GM12878 (cell line): ENCODE results near the gene XPO5. TPM values are rescaled to one million over a fixed set of nuclear protein-coding genes. Genes with fewer than 3 reads are reported as not detected.

Experiments used
- BHLHE40 ChIP-seq, 2 experiments: fragments of 450-650 bp in 1 of 2; IDR thresholded peaks; 2 replicates each; pipeline ENCODE4 v1.6.1; 2011 to 2017; ENCODE audit warnings: low read depth in 2 of 2, borderline replicate concordance in 1 of 2, improper control_type of control experiment in 1 of 2, low read length in 1 of 2, mild to moderate bottlenecking in 1 of 2
- FOXM1 ChIP-seq: IDR thresholded peaks from 2 replicates; pipeline ENCODE4 v1.6.1; 2012; ENCODE audit warnings: low read depth, mild to moderate bottlenecking, inconsistent platforms, low read length, moderate library complexity
- MTA3 ChIP-seq: IDR thresholded peaks from 2 replicates; pipeline ENCODE4 v1.6.1; 2012; ENCODE audit warnings: low read length, inconsistent platforms, borderline replicate concordance
- MXI1 ChIP-seq: fragments of 150-350 bp; IDR thresholded peaks from 2 replicates; pipeline ENCODE4 v1.6.1; 2011; ENCODE audit warnings: low read depth, mild to moderate bottlenecking, inconsistent platforms, low read length, improper control_type of control experiment
- NBN ChIP-seq: fragments of 450-650 bp; IDR thresholded peaks from 2 replicates; pipeline ENCODE4 v1.6.1; 2016
- RB1 ChIP-seq: fragments of 450-650 bp; formaldehyde crosslinking; IDR thresholded peaks from 2 replicates; pipeline ENCODE4 v1.6.1; 2017; ENCODE audit warnings: mild to moderate bottlenecking, borderline replicate concordance
- ZNF217 ChIP-seq: fragments of 450-650 bp; IDR thresholded peaks from 2 replicates; pipeline ENCODE4 v1.6.1; 2017; ENCODE audit warnings: antibody characterized with exemption, mild to moderate bottlenecking
- ZNF24 ChIP-seq: fragments of 450-650 bp; IDR thresholded peaks from 2 replicates; pipeline ENCODE4 v1.6.1; 2017; ENCODE audit warnings: antibody characterized with exemption, mild to moderate bottlenecking
- polyA plus RNA-seq, 11 experiments: library from polyadenylated mRNA; depleted of rRNA in 4 of 11; unstranded in 6 of 11; stranded (reverse) in 5 of 11; fragments of >200 nt; fragmentation: Nextera tagmentation in 4 of 11; fragmentation: Illumina TruSeq in 1 of 11; extraction: Ambion mirVana in 4 of 11; extraction: Trizol in 1 of 11; gene quantifications; 1 replicate in 1 of 11; 2 replicates in 10 of 11; pipeline versions ENCODE4 v1.2.1 to v1.2.3, GENCODE V29; 2011 to 2016; ENCODE audit warnings: inconsistent platforms in 2 of 11, missing spikeins in 2 of 11, low read depth in 1 of 11
- total RNA-seq, 4 experiments: library from RNA; depleted of rRNA in 3 of 4; stranded (reverse); fragments of >200 nt in 3 of 4; fragmentation: Illumina TruSeq in 1 of 4; extraction: Trizol in 1 of 4; gene quantifications; 2 replicates each; pipeline versions ENCODE4 v1.2.1 to v1.2.3, GENCODE V29; 2013 to 2021
- TF ChIP-seq, protein P1 (sequence below): fragments of 450-650 bp; formaldehyde crosslinking; IDR thresholded peaks from 2 replicates; pipeline ENCODE4 v1.5.0; 2022; ENCODE audit warnings: mild to moderate bottlenecking, missing genetic modification characterization

The XPO5 gene
- total and polyA plus RNA-seq, 10 of the 15 experiments (the other 5 are each of a cell fraction or from before 2014, with no cell fraction given), result 11.3 to 76.0 (median 41.6) TPM

- TF ChIP-seq MTA3, result 0 out of 2 replicates have a peak, but pooled peaks have one; percentile 43
- no peak for TF ChIP-seq RB1
- no peak for TF ChIP-seq ZNF217
- no peak for TF ChIP-seq ZNF24
- 0 out of 2 replicates have a peak, but pooled peaks have one; percentile 55 for TF ChIP-seq NBN
- TF ChIP-seq MXI1, result no peak
- no peak for TF ChIP-seq FOXM1
- peak in 1 of 2 experiments; percentile 32; a peak in 1 of 4 replicates for TF ChIP-seq BHLHE40 (IDR thresholded peaks at IDR 0.05; ENCODE audit: borderline replicate concordance in 1 of 2, low read depth in 2 of 2, low read length in 1 of 2)
- TF ChIP-seq, protein P1, sequence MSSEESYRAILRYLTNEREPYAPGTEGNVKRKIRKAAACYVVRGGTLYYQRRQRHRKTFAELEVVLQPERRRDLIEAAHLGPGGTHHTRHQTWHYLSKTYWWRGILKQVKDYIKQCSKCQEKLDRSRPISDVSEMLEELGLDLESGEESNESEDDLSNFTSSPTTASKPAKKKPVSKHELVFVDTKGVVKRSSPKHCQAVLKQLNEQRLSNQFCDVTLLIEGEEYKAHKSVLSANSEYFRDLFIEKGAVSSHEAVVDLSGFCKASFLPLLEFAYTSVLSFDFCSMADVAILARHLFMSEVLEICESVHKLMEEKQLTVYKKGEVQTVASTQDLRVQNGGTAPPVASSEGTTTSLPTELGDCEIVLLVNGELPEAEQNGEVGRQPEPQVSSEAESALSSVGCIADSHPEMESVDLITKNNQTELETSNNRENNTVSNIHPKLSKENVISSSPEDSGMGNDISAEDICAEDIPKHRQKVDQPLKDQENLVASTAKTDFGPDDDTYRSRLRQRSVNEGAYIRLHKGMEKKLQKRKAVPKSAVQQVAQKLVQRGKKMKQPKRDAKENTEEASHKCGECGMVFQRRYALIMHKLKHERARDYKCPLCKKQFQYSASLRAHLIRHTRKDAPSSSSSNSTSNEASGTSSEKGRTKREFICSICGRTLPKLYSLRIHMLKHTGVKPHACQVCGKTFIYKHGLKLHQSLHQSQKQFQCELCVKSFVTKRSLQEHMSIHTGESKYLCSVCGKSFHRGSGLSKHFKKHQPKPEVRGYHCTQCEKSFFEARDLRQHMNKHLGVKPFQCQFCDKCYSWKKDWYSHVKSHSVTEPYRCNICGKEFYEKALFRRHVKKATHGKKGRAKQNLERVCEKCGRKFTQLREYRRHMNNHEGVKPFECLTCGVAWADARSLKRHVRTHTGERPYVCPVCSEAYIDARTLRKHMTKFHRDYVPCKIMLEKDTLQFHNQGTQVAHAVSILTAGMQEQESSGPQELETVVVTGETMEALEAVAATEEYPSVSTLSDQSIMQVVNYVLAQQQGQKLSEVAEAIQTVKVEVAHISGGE (CRISPR knock-in tag), result no peak
Observed at GRCh38 chr6:43575105-43575771, 600 bp downstream of the XPO5 start (continued).
